H1 (cell line): ENCODE data around the gene NEGR1. TPM values are rescaled to one million over a fixed set of nuclear protein-coding genes. Genes with fewer than 3 reads are reported as not detected.

Experiments used
- CTCF ChIA-PET: fragments of 300-600 bp; sonication (Branson Sonifier 250); formaldehyde crosslinking; loops from one replicate; lab custom pipeline; 2021; ENCODE audit not compliant: partially characterized antibody; lab: Charles Lee
- POLR2A ChIA-PET: fragments of 300-600 bp; sonication (Branson Sonifier 250); formaldehyde crosslinking; loops from one replicate; lab custom pipeline; 2021; ENCODE audit warnings: inconsistent platforms; ENCODE audit not compliant: partially characterized antibody; lab: Charles Lee
- DNase-seq, 2 experiments: peaks; one replicate each; pipeline versions ENCODE4 v3.0.0 to v3.0.0-alpha.2; 2010 to 2022; ENCODE audit warnings: low spot score in 2 of 2, low read depth in 1 of 2, mixed read lengths in 1 of 2
- FAIRE-seq: peaks from 2 replicates; lab custom pipeline; 2011; peaks lifted over from hg19 to GRCh38; lab: Jason Lieb, UNC
- H2AFZ ChIP-seq: 2 replicates; pipeline ENCODE4 v1.8.1; 2012; ENCODE audit warnings: low read length, inconsistent platforms
- H2AK5ac ChIP-seq: 2 replicates; pipeline ENCODE4 v1.6.1; 2013; ENCODE audit warnings: low read depth, low read length
- H2BK120ac ChIP-seq: replicated peaks from 2 replicates; pipeline ENCODE3; 2013; ENCODE audit warnings: low read depth, low read length, inconsistent platforms
- H2BK12ac ChIP-seq: 2 replicates; pipeline ENCODE4 v1.6.1; 2013; ENCODE audit warnings: low read depth, low read length
- H2BK15ac ChIP-seq: 2 replicates; pipeline ENCODE4 v1.6.1; 2013; ENCODE audit warnings: low read length
- H2BK20ac ChIP-seq: 2 replicates; pipeline ENCODE4 v1.6.1; 2013; ENCODE audit warnings: low read length
- H2BK5ac ChIP-seq: 2 replicates; pipeline ENCODE4 v1.6.1; 2013; ENCODE audit warnings: low read depth, low read length
- H3K14ac ChIP-seq: 2 replicates; pipeline ENCODE4 v1.6.1; 2013; ENCODE audit warnings: inconsistent platforms; ENCODE audit not compliant: insufficient read length
- H3K18ac ChIP-seq: 2 replicates; pipeline ENCODE4 v1.6.1; 2013; ENCODE audit warnings: low read length; ENCODE audit errors: extremely low read depth
- H3K23ac ChIP-seq: 2 replicates; pipeline ENCODE4 v1.6.1; 2013; ENCODE audit warnings: inconsistent platforms; ENCODE audit not compliant: insufficient read length
- H3K23me2 ChIP-seq: 2 replicates; pipeline ENCODE4 v1.6.1; 2013; ENCODE audit warnings: low read depth, low read length
- H3K27ac ChIP-seq: 2 replicates; pipeline ENCODE4 v1.6.1; 2011; ENCODE audit warnings: low read depth, low read length, inconsistent platforms
- H3K27me3 ChIP-seq, 4 experiments: replicated peaks in 1 of 4; 1 replicate in 1 of 4; 2 replicates in 3 of 4; pipeline versions ENCODE4 v1.6.1 to v1.8.1; 2011 to 2013; ENCODE audit warnings: low read length in 3 of 4, mild to moderate bottlenecking in 3 of 4, inconsistent platforms in 2 of 4, mixed read lengths in 2 of 4, moderate library complexity in 1 of 4; ENCODE audit not compliant: control insufficient read depth in 3 of 4, insufficient read depth in 3 of 4; ENCODE audit errors: extremely low read depth in 1 of 4
- H3K36me3 ChIP-seq, 4 experiments: 2 replicates each; pipeline versions ENCODE4 v1.6.1 to v1.8.1; 2011 to 2013; ENCODE audit warnings: mild to moderate bottlenecking in 4 of 4, low read length in 3 of 4, moderate library complexity in 2 of 4, control low read depth in 1 of 4, inconsistent platforms in 1 of 4; ENCODE audit not compliant: insufficient read depth in 4 of 4, control insufficient read depth in 2 of 4
- H3K4ac ChIP-seq: replicated peaks from 2 replicates; pipeline ENCODE3; 2013; ENCODE audit warnings: low read length, low read depth, mixed read lengths, inconsistent platforms; ENCODE audit not compliant: insufficient read length
- H3K4me1 ChIP-seq, 4 experiments: replicated peaks in 1 of 4; 1 replicate in 1 of 4; 2 replicates in 3 of 4; pipeline versions ENCODE4 v1.6.1 to v1.8.1; 2011 to 2013; ENCODE audit warnings: low read length in 3 of 4, inconsistent platforms in 2 of 4, mixed read lengths in 1 of 4; ENCODE audit not compliant: insufficient read depth in 4 of 4, control insufficient read depth in 3 of 4
- H3K4me2 ChIP-seq, 2 experiments: 2 replicates each; pipeline versions ENCODE4 v1.6.1 to v1.8.1; 2011 to 2013; ENCODE audit warnings: low read depth in 2 of 2, low read length in 2 of 2, control low read depth in 1 of 2, inconsistent platforms in 1 of 2, mild to moderate bottlenecking in 1 of 2; ENCODE audit not compliant: insufficient read depth in 1 of 2
- H3K4me3 ChIP-seq, 4 experiments: fragments of 200-600, 300-600 bp in 1 of 4; sonication (generic), shearing (Covaris generic), sonication (Bioruptor Twin) in 1 of 4; 2 replicates each; pipeline versions ENCODE4 v1.5.1 to v1.8.1; 2011 to 2016; ENCODE audit warnings: low read length in 4 of 4, low read depth in 3 of 4, control low read depth in 2 of 4, inconsistent platforms in 2 of 4, mild to moderate bottlenecking in 2 of 4, mixed read lengths in 1 of 4, moderate library complexity in 1 of 4; ENCODE audit not compliant: insufficient read depth in 2 of 4; ENCODE audit errors: extremely low read depth in 1 of 4
- H3K56ac ChIP-seq: replicated peaks from 2 replicates; pipeline ENCODE3; 2013; ENCODE audit warnings: low read depth, mild to moderate bottlenecking, mixed read lengths, low read length, inconsistent platforms; ENCODE audit not compliant: insufficient read length
- H3K79me1 ChIP-seq: 2 replicates; pipeline ENCODE4 v1.6.1; 2013; ENCODE audit warnings: low read depth, low read length, control low read depth
- H3K79me2 ChIP-seq, 2 experiments: 2 replicates each; pipeline versions ENCODE4 v1.6.1 to v1.8.1; 2012 to 2013; ENCODE audit warnings: low read length in 2 of 2, mild to moderate bottlenecking in 2 of 2, inconsistent platforms in 1 of 2; ENCODE audit not compliant: insufficient read depth in 2 of 2, control insufficient read depth in 1 of 2
- H3K9ac ChIP-seq, 4 experiments: replicated peaks in 1 of 4; 1 replicate in 1 of 4; 2 replicates in 3 of 4; pipeline versions ENCODE4 v1.6.1 to v1.8.1; 2011 to 2013; ENCODE audit warnings: low read depth in 3 of 4, low read length in 3 of 4, control low read depth in 2 of 4, mild to moderate bottlenecking in 2 of 4, moderate library complexity in 2 of 4, inconsistent platforms in 1 of 4; ENCODE audit errors: extremely low read depth in 1 of 4
- H3K9me3 ChIP-seq, 2 experiments: 2 replicates each; pipeline versions ENCODE4 v1.6.1 to v1.8.1; 2012 to 2013; ENCODE audit warnings: mild to moderate bottlenecking in 2 of 2, moderate library complexity in 2 of 2, control low read depth in 1 of 2, inconsistent platforms in 1 of 2, low read depth in 1 of 2, low read length in 1 of 2, mixed read lengths in 1 of 2; ENCODE audit not compliant: insufficient read depth in 2 of 2
- H4K20me1 ChIP-seq, 2 experiments: replicated peaks in 1 of 2; 2 replicates each; pipeline versions ENCODE3 to v1.8.1; 2011 to 2013; ENCODE audit warnings: inconsistent platforms in 2 of 2, low read length in 2 of 2, mild to moderate bottlenecking in 1 of 2; ENCODE audit not compliant: insufficient read depth in 2 of 2, control insufficient read depth in 1 of 2
- H4K5ac ChIP-seq: 2 replicates; pipeline ENCODE4 v1.6.1; 2013; ENCODE audit warnings: low read length, low read depth, mixed read lengths, inconsistent platforms; ENCODE audit not compliant: insufficient read length
- H4K8ac ChIP-seq: 2 replicates; pipeline ENCODE4 v1.8.0; 2013; ENCODE audit warnings: mild to moderate bottlenecking, moderate library complexity, low read length, inconsistent platforms; ENCODE audit not compliant: insufficient read depth; ENCODE audit errors: extremely low read depth
- H4K91ac ChIP-seq: replicated peaks from 2 replicates; pipeline ENCODE3; 2013; ENCODE audit warnings: low read length, mixed read lengths, inconsistent platforms; ENCODE audit not compliant: insufficient read length
- CREB1 ChIP-seq: IDR thresholded peaks from 2 replicates; pipeline ENCODE4 v1.6.1; 2012; ENCODE audit warnings: inconsistent platforms
- EGR1 ChIP-seq: IDR thresholded peaks from 2 replicates; pipeline ENCODE4 v1.6.1; 2011; ENCODE audit warnings: low read depth, low read length, borderline replicate concordance
- HDAC2 ChIP-seq, 2 experiments: fragments of 300-600 bp in 1 of 2; sonication (generic) in 1 of 2; IDR thresholded peaks; 2 replicates each; pipeline ENCODE4 v1.6.1; 2011 to 2012; ENCODE audit warnings: low read depth in 2 of 2, low read length in 2 of 2, mild to moderate bottlenecking in 2 of 2, moderate library complexity in 2 of 2, borderline replicate concordance in 1 of 2, inconsistent platforms in 1 of 2
- KDM1A ChIP-seq: fragments of 200-600, 300-600 bp; sonication (generic); IDR thresholded peaks from 2 replicates; pipeline ENCODE4 v1.7.1; 2016; ENCODE audit warnings: mild to moderate bottlenecking, low read length, borderline replicate concordance
- NANOG ChIP-seq: IDR thresholded peaks from 2 replicates; pipeline ENCODE4 v1.6.1; 2011; ENCODE audit warnings: low read length, low read depth, mild to moderate bottlenecking, inconsistent platforms; ENCODE audit not compliant: insufficient read depth, poor library complexity, severe bottlenecking
- NRF1 ChIP-seq: IDR thresholded peaks from 2 replicates; pipeline ENCODE4 v1.6.1; 2011; ENCODE audit warnings: mild to moderate bottlenecking, low read depth, low read length, improper control_type of control experiment
- POLR2AphosphoS5 ChIP-seq: IDR thresholded peaks from 2 replicates; pipeline ENCODE4 v1.6.1; 2011; ENCODE audit warnings: low read depth, low read length
- RAD21 ChIP-seq, 2 experiments: IDR thresholded peaks in 1 of 2; conservative IDR thresholded peaks in 1 of 2; 2 replicates each; pipeline ENCODE4 v1.6.1; 2011; ENCODE audit warnings: low read depth in 2 of 2, low read length in 2 of 2, improper control_type of control experiment in 1 of 2, inconsistent platforms in 1 of 2, mild to moderate bottlenecking in 1 of 2, moderate library complexity in 1 of 2
- SRF ChIP-seq: IDR thresholded peaks from 2 replicates; pipeline ENCODE4 v1.6.1; 2011; ENCODE audit warnings: mild to moderate bottlenecking, low read depth, low read length, moderate library complexity
- WGBS, 2 experiments: shearing (Covaris generic) in 1 of 2; methylation state at CpG; one replicate each; pipeline versions ENCODE4 v1.1.6 to v1.1.7; 2013 to 2015; ENCODE audit warnings: low lambda C conversion rate in 2 of 2, mixed read lengths in 2 of 2, inconsistent platforms in 1 of 2, low coverage in 1 of 2, missing lambda C conversion rate in 1 of 2; ENCODE audit not compliant: insufficient replicate concordance in 2 of 2, insufficient coverage in 1 of 2, insufficient read length in 1 of 2; ENCODE audit errors: extremely low coverage in 1 of 2, missing lambda C conversion rate in 1 of 2; 5-methylcytosine and 5-hydroxymethylcytosine counted together
- polyA plus RNA-seq, 7 experiments: library from polyadenylated mRNA; depleted of rRNA in 3 of 7; stranded (reverse) in 5 of 7; unstranded in 2 of 7; fragments of >200 nt in 5 of 7; fragments of 200-250 nt in 2 of 7; gene quantifications; 1 replicate in 5 of 7; 2 replicates in 1 of 7; 4 replicates in 1 of 7; pipeline versions ENCODE4 v1.2.1 to v1.2.3, GENCODE V29; 2011 to 2013; ENCODE audit warnings: missing spikeins in 2 of 7, mixed read lengths in 2 of 7
- total RNA-seq: library from RNA; stranded (reverse); fragmentation: NEBNext Ultra II Directional; extraction: Animal tissue kit (Norgen Biotek cat#: 25700); gene quantifications from 2 replicates; pipeline ENCODE4 v1.2.1, GENCODE V29; 2021

Gene NEGR1
- total and polyA plus RNA-seq, 2 of the 8 experiments (the other 6 are each of a cell fraction or from before 2014, with no cell fraction given), result 0.71 to 1.3 TPM

DNA sequence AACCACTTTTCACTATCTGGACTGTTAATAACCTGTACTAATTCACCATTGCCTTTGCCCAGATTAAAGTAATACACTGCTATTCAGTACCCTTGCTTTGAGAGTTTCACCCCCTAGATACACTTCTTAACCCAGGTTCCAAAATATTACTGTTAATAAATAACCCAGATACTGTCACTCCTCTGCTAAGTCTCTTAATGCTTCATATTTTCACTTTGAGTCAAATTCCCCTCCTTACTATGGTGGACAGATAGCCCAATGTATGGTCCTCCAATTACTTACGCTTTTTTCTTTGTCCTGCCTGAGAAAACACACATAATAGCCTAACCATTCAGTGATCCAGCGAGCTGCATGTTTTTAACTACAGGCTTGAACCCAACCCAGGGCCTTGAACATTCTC, 152.5 kb downstream of the NEGR1 start:
- Histone ChIP-seq H2BK12ac (no peak overlapping the region), H3K4ac (no peak overlapping the region), H2BK15ac (no peak overlapping the region), H4K91ac (no peak overlapping the region), H3K4me1 (no peaks in the 10 kb centered on the region), H4K8ac (no peak overlapping the region), H3K79me2 (no peaks in the 10 kb centered on the region), H3K9ac (no peak overlapping the region), H3K4me2 (no peak overlapping the region), H3K27me3 (no peaks in the 10 kb centered on the region), H3K27ac (no peak overlapping the region), H3K23ac (no peak overlapping the region), H3K56ac (no peak overlapping the region), H2AK5ac (no peak overlapping the region), H2AFZ (no peak overlapping the region), H3K14ac (no peak overlapping the region), H3K23me2 (no peaks in the 10 kb centered on the region), H4K5ac (no peak overlapping the region), H2BK5ac (no peak overlapping the region), H3K9me3 (no peaks in the 10 kb centered on the region; a peak in 1 of 4 replicates), H3K36me3 (no peaks in the 10 kb centered on the region), H3K79me1 (no peaks in the 10 kb centered on the region), H2BK120ac (no peak overlapping the region), H3K4me3 (no peak overlapping the region), H3K18ac (no peak overlapping the region), H4K20me1 (no peaks in the 10 kb centered on the region), H2BK20ac (no peak overlapping the region)
- TF ChIP-seq NANOG (no peak), KDM1A (no peak), RAD21 (IDR thresholded peaks at IDR 0.05 in 1 of 2, conservative IDR thresholded peaks at IDR 0.05 in 1 of 2; ENCODE audit: low read depth in 2 of 2, low read length in 2 of 2) (no peak), HDAC2 (IDR thresholded peaks at IDR 0.05; ENCODE audit: borderline replicate concordance in 1 of 2, low read depth in 2 of 2, low read length in 2 of 2) (no peak), POLR2AphosphoS5 (no peak), NRF1 (no peak), SRF (no peak), EGR1 (no peak), CREB1 (no peak)
- DNase-seq (no peak), FAIRE-seq (no peak)
- WGBS, 2 experiments, result 89% methylated on average over 2 of the region's 2 CpGs; no CpG with 5 or more reads in 1 of the 2 experiments
- POLR2A ChIA-PET, result no interaction called here
- CTCF ChIA-PET, result interaction anchor here (0.6 kb wide), 1 partner anchor 254 kb away, joined by 3 read pairs; no protein-coding TSS in a partner anchor
